Fibroblast of lung (primary cell): ENCODE data around the gene OCIAD1. TPM values are rescaled to one million over a fixed set of nuclear protein-coding genes. Genes with fewer than 3 reads are reported as not detected.

Source experiments
- DNase-seq, 2 donors: peaks; one replicate each; pipeline versions ENCODE4 v3.0.0 to v3.0.0-alpha.2; 2010; ENCODE audit warnings: low read depth in 2 of 2
- H2AFZ ChIP-seq: 2 replicates; pipeline ENCODE4 v1.5.1; 2012; ENCODE audit warnings: low read length, control low read depth, inconsistent platforms
- H3K27ac ChIP-seq: 2 replicates; pipeline ENCODE4 v1.5.1; 2011; ENCODE audit warnings: low read length, control low read depth; ENCODE audit not compliant: insufficient read depth
- H3K27me3 ChIP-seq: 2 replicates; pipeline ENCODE4 v1.5.1; 2011; ENCODE audit warnings: mild to moderate bottlenecking, low read length; ENCODE audit not compliant: control insufficient read depth, insufficient read depth
- H3K36me3 ChIP-seq: 2 replicates; pipeline ENCODE4 v1.5.1; 2011; ENCODE audit warnings: low read length; ENCODE audit not compliant: control insufficient read depth, insufficient read depth
- H3K4me1 ChIP-seq: 2 replicates; pipeline ENCODE4 v1.5.1; 2011; ENCODE audit warnings: low read length; ENCODE audit not compliant: control insufficient read depth, insufficient read depth; ENCODE audit errors: extremely low read depth
- H3K4me2 ChIP-seq: 2 replicates; pipeline ENCODE4 v1.5.1; 2011; ENCODE audit warnings: low read length, control low read depth; ENCODE audit not compliant: insufficient read depth; ENCODE audit errors: extremely low read depth
- H3K4me3 ChIP-seq, 4 experiments: fragments of 200-600 bp in 1 of 4; sonication (generic) in 1 of 4; replicated peaks in 1 of 4; 2 replicates each; pipeline ENCODE4 v1.5.1; 2011 to 2016; ENCODE audit warnings: low read length in 4 of 4, low read depth in 3 of 4, mild to moderate bottlenecking in 3 of 4, control low read depth in 2 of 4, inconsistent platforms in 1 of 4, mixed read lengths in 1 of 4; ENCODE audit not compliant: insufficient read depth in 1 of 4; ENCODE audit errors: control extremely low read depth in 1 of 4
- H3K79me2 ChIP-seq: 2 replicates; pipeline ENCODE4 v1.5.1; 2012; ENCODE audit warnings: mild to moderate bottlenecking, low read length, inconsistent platforms; ENCODE audit not compliant: control insufficient read depth, insufficient read depth
- H3K9ac ChIP-seq: 2 replicates; pipeline ENCODE4 v1.5.1; 2011; ENCODE audit warnings: mild to moderate bottlenecking, low read length, control low read depth; ENCODE audit not compliant: insufficient read depth
- H3K9me3 ChIP-seq: 2 replicates; pipeline ENCODE4 v1.5.1; 2012; ENCODE audit warnings: low read depth, low read length; ENCODE audit not compliant: control insufficient read depth, insufficient read depth
- H4K20me1 ChIP-seq: 2 replicates; pipeline ENCODE4 v1.5.1; 2011; ENCODE audit warnings: low read length; ENCODE audit not compliant: control insufficient read depth, insufficient read depth; ENCODE audit errors: extremely low read depth
- EZH2 ChIP-seq: IDR thresholded peaks from 2 replicates; pipeline ENCODE4 v1.5.1; 2012; ENCODE audit warnings: low read length, control low read depth, mild to moderate bottlenecking; ENCODE audit errors: missing control alignments
- polyA plus RNA-seq, 2 donors: library from polyadenylated mRNA; depleted of rRNA in 1 of 2; stranded (reverse) in 1 of 2; unstranded in 1 of 2; fragments of >200 nt; gene quantifications; 2 replicates each; pipeline ENCODE4 v1.2.1, GENCODE V29; 2011 to 2012; ENCODE audit warnings: missing spikeins in 1 of 2
- total RNA-seq: library from RNA; depleted of rRNA; stranded (reverse); fragments of >200 nt; gene quantifications from 2 replicates; pipeline ENCODE4 v1.2.1, GENCODE V29; 2014
- TF ChIP-seq, protein P1 (sequence below), 2 donors: IDR thresholded peaks in 1 of 2; conservative IDR thresholded peaks in 1 of 2; 1 replicate in 1 of 2; 2 replicates in 1 of 2; pipeline ENCODE4 v1.5.1; 2011 to 2012; ENCODE audit warnings: low read length in 2 of 2, control low read depth in 1 of 2, inconsistent platforms in 1 of 2, low read depth in 1 of 2, mild to moderate bottlenecking in 1 of 2

Gene OCIAD1
- total and polyA plus RNA-seq, 2 donors (not counting 1 experiment from before 2014, with no cell fraction given): 92.8 to 163 TPM

- no peaks in the 10 kb centered on the region for H3K36me3 ChIP-seq
- H3K27ac ChIP-seq: no peak overlapping the region
- no peak overlapping the region for H2AFZ ChIP-seq
- no peaks in the 10 kb centered on the region for H3K9me3 ChIP-seq
- no peak overlapping the region for H3K9ac ChIP-seq
- H3K79me2 ChIP-seq: no peaks in the 10 kb centered on the region
- TF ChIP-seq, protein P1, sequence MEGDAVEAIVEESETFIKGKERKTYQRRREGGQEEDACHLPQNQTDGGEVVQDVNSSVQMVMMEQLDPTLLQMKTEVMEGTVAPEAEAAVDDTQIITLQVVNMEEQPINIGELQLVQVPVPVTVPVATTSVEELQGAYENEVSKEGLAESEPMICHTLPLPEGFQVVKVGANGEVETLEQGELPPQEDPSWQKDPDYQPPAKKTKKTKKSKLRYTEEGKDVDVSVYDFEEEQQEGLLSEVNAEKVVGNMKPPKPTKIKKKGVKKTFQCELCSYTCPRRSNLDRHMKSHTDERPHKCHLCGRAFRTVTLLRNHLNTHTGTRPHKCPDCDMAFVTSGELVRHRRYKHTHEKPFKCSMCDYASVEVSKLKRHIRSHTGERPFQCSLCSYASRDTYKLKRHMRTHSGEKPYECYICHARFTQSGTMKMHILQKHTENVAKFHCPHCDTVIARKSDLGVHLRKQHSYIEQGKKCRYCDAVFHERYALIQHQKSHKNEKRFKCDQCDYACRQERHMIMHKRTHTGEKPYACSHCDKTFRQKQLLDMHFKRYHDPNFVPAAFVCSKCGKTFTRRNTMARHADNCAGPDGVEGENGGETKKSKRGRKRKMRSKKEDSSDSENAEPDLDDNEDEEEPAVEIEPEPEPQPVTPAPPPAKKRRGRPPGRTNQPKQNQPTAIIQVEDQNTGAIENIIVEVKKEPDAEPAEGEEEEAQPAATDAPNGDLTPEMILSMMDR (conservative IDR thresholded peaks at IDR 0.05 in 1 of 2, IDR thresholded peaks at IDR 0.05 in 1 of 2; ENCODE audit: low read depth in 1 of 2, low read length in 2 of 2): no peak
- no peak for TF ChIP-seq EZH2
- H3K4me1 ChIP-seq: peaks cover 3% of the 10 kb centered on the region
- no peaks in the 10 kb centered on the region for H4K20me1 ChIP-seq
- H3K27me3 ChIP-seq: no peaks in the 10 kb centered on the region
- H3K4me2 ChIP-seq: no peak overlapping the region
- DNase-seq: peak; percentile 38 to 46
- H3K4me3 ChIP-seq: no peak overlapping the region
Observed at GRCh38 chr4:48902266-48902665, 71.4 kb downstream of the OCIAD1 start.

DNA sequence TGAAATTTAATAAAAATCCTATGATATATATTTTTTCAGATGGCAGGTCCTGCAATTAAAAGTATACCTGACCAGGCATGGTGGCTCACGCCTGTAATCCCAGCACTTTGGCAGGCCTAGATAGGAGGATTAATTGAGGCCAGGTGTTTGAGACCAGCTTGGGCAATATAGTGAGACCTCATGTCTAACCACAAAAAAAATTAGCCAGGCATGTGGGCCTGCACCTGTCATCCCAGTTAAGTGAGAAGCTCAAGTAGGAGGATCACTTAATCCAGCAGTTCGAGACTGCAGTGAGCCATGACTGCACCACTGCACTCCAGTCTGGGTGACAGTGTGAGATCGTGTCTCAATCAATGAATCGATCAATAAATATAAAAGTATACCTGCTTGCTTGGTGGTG, 73.2 kb downstream of the OCIAD1 start:
- H3K27me3 ChIP-seq: no peaks in the 10 kb centered on the region

DNA sequence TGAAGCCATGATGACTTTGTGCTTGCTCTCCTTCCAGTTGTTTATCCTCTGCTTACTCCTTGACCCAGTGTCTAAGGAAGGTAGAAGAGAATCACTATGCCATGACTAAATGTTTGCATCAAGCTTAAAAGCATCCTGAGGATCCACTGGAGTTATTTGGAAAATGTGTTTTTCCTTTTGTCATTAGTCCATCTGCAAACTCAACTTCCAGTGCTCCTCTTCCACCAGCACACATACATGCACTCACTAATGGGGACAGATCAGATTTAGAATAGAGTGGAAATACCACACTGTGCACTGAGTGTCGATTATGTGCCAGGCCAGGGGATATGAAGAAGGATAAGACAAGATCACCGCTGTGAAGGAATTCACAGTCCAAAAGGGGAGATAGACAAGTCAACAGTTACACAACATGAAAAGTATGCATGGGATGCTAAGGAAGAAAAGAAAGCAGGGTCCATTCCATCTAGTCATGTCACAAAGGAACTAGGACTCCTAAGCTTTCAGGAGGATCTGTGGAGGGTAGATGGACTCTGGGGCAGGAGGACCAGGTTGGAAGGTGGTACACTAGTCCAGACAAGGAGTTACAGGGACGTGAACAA, 73.8 kb downstream of the OCIAD1 start:
- Histone ChIP-seq H3K9ac (no peak overlapping the region), H4K20me1 (no peaks in the 10 kb centered on the region), H3K9me3 (no peaks in the 10 kb centered on the region), H3K4me3 (no peak overlapping the region), H3K4me2 (no peak overlapping the region), H2AFZ (no peak overlapping the region), H3K36me3 (no peaks in the 10 kb centered on the region), H3K27me3 (no peaks in the 10 kb centered on the region), H3K79me2 (no peaks in the 10 kb centered on the region), H3K27ac (no peak overlapping the region), H3K4me1 (peaks cover 6% of the 10 kb centered on the region)
- TF ChIP-seq EZH2: no peak
- TF ChIP-seq, protein P1 (conservative IDR thresholded peaks at IDR 0.05 in 1 of 2, IDR thresholded peaks at IDR 0.05 in 1 of 2; ENCODE audit: low read depth in 1 of 2, low read length in 2 of 2): no peak
- peak in 1 of 2 donors; percentile 64 for DNase-seq

More for the DNA sequence above, 73.2 kb downstream of the OCIAD1 start:
- no peak overlapping the region for H3K27ac ChIP-seq
- H2AFZ ChIP-seq: no peak overlapping the region
- H3K4me1 ChIP-seq: peaks cover 3% of the 10 kb centered on the region
- H3K36me3 ChIP-seq: no peaks in the 10 kb centered on the region
- no peaks in the 10 kb centered on the region for H4K20me1 ChIP-seq
- no peak overlapping the region for H3K9ac ChIP-seq
- no peaks in the 10 kb centered on the region for H3K9me3 ChIP-seq
- no peak for DNase-seq
- TF ChIP-seq EZH2: no peak
- TF ChIP-seq, protein P1 (conservative IDR thresholded peaks at IDR 0.05 in 1 of 2, IDR thresholded peaks at IDR 0.05 in 1 of 2; ENCODE audit: low read depth in 1 of 2, low read length in 2 of 2): no peak
- H3K4me2 ChIP-seq: no peak overlapping the region
- H3K79me2 ChIP-seq: no peaks in the 10 kb centered on the region
- H3K4me3 ChIP-seq: no peak overlapping the region
